ENCODE data around the gene CCDC201.
"Not testable (repeated sequence)": the region's sequence is repeated elsewhere in the genome, so short reads cannot be mapped to it uniquely, and the experiment has no call there.

DNA sequence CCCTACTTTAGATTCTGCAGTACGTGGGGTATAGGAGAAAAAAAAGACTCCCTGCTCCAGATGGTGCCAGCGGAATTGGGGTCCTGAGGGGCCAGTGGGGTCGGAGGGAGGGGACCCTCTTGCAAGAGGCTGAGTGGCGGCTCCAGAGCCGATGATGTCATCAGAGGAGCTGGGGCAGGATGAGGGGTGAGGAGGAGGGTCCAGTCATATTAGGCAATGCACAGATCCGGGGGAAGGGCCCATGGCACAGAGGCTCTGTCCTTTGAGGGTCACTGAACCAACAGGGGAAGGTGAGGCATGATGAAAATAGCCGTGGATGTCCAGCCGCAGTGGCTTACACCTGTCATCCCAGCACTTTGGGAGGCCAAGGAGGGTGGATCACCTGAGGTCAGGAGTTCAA is 19.4 kb downstream of the CCDC201 start:
- TF ChIP-seq CTCF (IDR thresholded peaks at IDR 0.05; ENCODE audit: low read depth, low read length); POLR2A (IDR thresholded peaks at IDR 0.05; ENCODE audit: extremely low read depth, insufficient read length); MYC (IDR thresholded peaks at IDR 0.05; ENCODE audit: low read depth, low read length): not testable (repeated sequence)
- TF ChIP-seq, protein P1, sequence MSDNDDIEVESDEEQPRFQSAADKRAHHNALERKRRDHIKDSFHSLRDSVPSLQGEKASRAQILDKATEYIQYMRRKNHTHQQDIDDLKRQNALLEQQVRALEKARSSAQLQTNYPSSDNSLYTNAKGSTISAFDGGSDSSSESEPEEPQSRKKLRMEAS (IDR thresholded peaks at IDR 0.05; ENCODE audit: low read depth, low read length): not testable (repeated sequence)
